RWPE2 (cell line): ENCODE data around the gene CHIT1.

Experiments used
- ATAC-seq: fragments of 200-7000 bp; cut with Tn5 transposase; 3 replicates; pipeline ENCODE4 v1.9.1; 2021; ENCODE audit warnings: low read depth
- DNase-seq: peaks from one replicate; pipeline ENCODE4 v3.0.0-alpha.2; 2020; ENCODE audit warnings: low spot score
- H3K27ac ChIP-seq: fragments of 450-650 bp; 2 replicates; pipeline ENCODE4 v1.5.1; 2017; ENCODE audit warnings: mild to moderate bottlenecking; ENCODE audit not compliant: poor library complexity, severe bottlenecking
- H3K27me3 ChIP-seq: fragments of 250-450 bp; sonication (Bioruptor Pico); 2 replicates; pipeline ENCODE4 v1.5.1; 2021; ENCODE audit warnings: mild to moderate bottlenecking, moderate library complexity; ENCODE audit not compliant: insufficient read depth, poor library complexity, severe bottlenecking
- H3K36me3 ChIP-seq: fragments of 250-450 bp; sonication (Bioruptor Pico); 2 replicates; pipeline ENCODE4 v1.5.1; 2020; ENCODE audit warnings: low read depth, mild to moderate bottlenecking, moderate library complexity
- H3K4me1 ChIP-seq: fragments of 250-450 bp; sonication (Bioruptor Pico); 2 replicates; pipeline ENCODE4 v1.5.1; 2021; ENCODE audit warnings: mild to moderate bottlenecking, moderate library complexity; ENCODE audit not compliant: insufficient read depth, poor library complexity, severe bottlenecking
- H3K4me3 ChIP-seq: fragments of 250-450 bp; sonication (Bioruptor Pico); 2 replicates; pipeline ENCODE4 v1.5.1; 2021; ENCODE audit warnings: mild to moderate bottlenecking, moderate library complexity; ENCODE audit not compliant: severe bottlenecking
- H3K9me3 ChIP-seq: fragments of 250-450 bp; sonication (Bioruptor Pico); 2 replicates; pipeline ENCODE4 v1.5.1; 2021; ENCODE audit warnings: mild to moderate bottlenecking, moderate library complexity; ENCODE audit not compliant: severe bottlenecking
- CTCF ChIP-seq: fragments of 450-650 bp; IDR thresholded peaks from one replicate; pipeline ENCODE4 v1.5.1; 2017; ENCODE audit warnings: mild to moderate bottlenecking, moderate library complexity; ENCODE audit not compliant: poor library complexity, severe bottlenecking

The CHIT1 gene

GRCh38 chr1:203168256-203168786, 61.2 kb downstream of the CHIT1 start:
- no peak overlapping the region for H3K4me3 ChIP-seq
- DNase-seq, result no peak
- no peaks in the 10 kb centered on the region for H3K9me3 ChIP-seq
- H3K27me3 ChIP-seq, result no peaks in the 10 kb centered on the region
- ATAC-seq, result no peak
- no peaks in the 10 kb centered on the region for H3K36me3 ChIP-seq
- TF ChIP-seq CTCF, result no peak
- no peak overlapping the region for H3K27ac ChIP-seq
- H3K4me1 ChIP-seq, result no peaks in the 10 kb centered on the region

- TF ChIP-seq CTCF, result no peak
- no peak overlapping the region for H3K27ac ChIP-seq
Observed at GRCh38 chr1:203167913-203168200, 61.6 kb downstream of the CHIT1 start.

GRCh38 chr1:203167026-203167912, 62.2 kb downstream of the CHIT1 start:
- no peaks in the 10 kb centered on the region for H3K4me1 ChIP-seq
- H3K4me3 ChIP-seq, result no peak overlapping the region
- ATAC-seq (no peak), DNase-seq (no peak)
- H3K36me3 ChIP-seq, result no peaks in the 10 kb centered on the region
- H3K9me3 ChIP-seq, result no peaks in the 10 kb centered on the region
- TF ChIP-seq CTCF, result no peak
- H3K27me3 ChIP-seq, result no peaks in the 10 kb centered on the region
- no peak overlapping the region for H3K27ac ChIP-seq

More at GRCh38 chr1:203167913-203168200, 61.6 kb downstream of the CHIT1 start:
- no peaks in the 10 kb centered on the region for H3K4me1 ChIP-seq
- no peaks in the 10 kb centered on the region for H3K9me3 ChIP-seq
- no peaks in the 10 kb centered on the region for H3K27me3 ChIP-seq
- H3K36me3 ChIP-seq, result no peaks in the 10 kb centered on the region
- no peak for DNase-seq
- ATAC-seq, result no peak
- H3K4me3 ChIP-seq, result no peak overlapping the region

- ATAC-seq, result peak; percentile 54; the same call in 2 of the 3 replicates
- Histone ChIP-seq H3K9me3 (no peaks in the 10 kb centered on the region), H3K36me3 (no peaks in the 10 kb centered on the region), H3K27me3 (no peaks in the 10 kb centered on the region), H3K4me1 (no peaks in the 10 kb centered on the region), H3K4me3 (no peak overlapping the region), H3K27ac (no peak overlapping the region)
- no peak for DNase-seq
- TF ChIP-seq CTCF, result no peak
Observed at GRCh38 chr1:203166192-203166940, 63.1 kb downstream of the CHIT1 start.
